CD8-positive, alpha-beta memory T cell (primary cell): ENCODE results near the gene WDR81. TPM values are rescaled to one million over a fixed set of nuclear protein-coding genes. Genes with fewer than 3 reads are reported as not detected.

Experiments used
- CTCF ChIA-PET: fragments of 350-600 bp; sonication (Branson Sonifier 250); formaldehyde crosslinking; loops from one replicate; lab custom pipeline; 2021; ENCODE audit warnings: antibody characterized with exemption; lab: Charles Lee
- POLR2A ChIA-PET: fragments of 350-600 bp; sonication (Branson Sonifier 250); formaldehyde crosslinking; loops from one replicate; lab custom pipeline; 2021; ENCODE audit warnings: antibody characterized with exemption; lab: Charles Lee
- DNase-seq, 5 donors: peaks; one replicate each; pipeline versions ENCODE4 v3.0.0 to v3.0.0-alpha.2; 2020 to 2022; ENCODE audit warnings: mixed read lengths in 1 of 5
- H3K27ac ChIP-seq: one replicate; pipeline ENCODE4 v1.7.0; 2013; ENCODE audit warnings: low read depth, mild to moderate bottlenecking, low read length, moderate library complexity
- H3K27me3 ChIP-seq: 2 replicates; pipeline ENCODE4 v1.7.0; 2013; ENCODE audit warnings: low read length, mild to moderate bottlenecking; ENCODE audit not compliant: insufficient read depth, poor library complexity, severe bottlenecking
- H3K36me3 ChIP-seq: 2 replicates; pipeline ENCODE4 v1.7.0; 2013; ENCODE audit warnings: mild to moderate bottlenecking, low read length, moderate library complexity; ENCODE audit not compliant: insufficient read depth
- H3K4me1 ChIP-seq: 2 replicates; pipeline ENCODE4 v1.7.0; 2013; ENCODE audit warnings: mild to moderate bottlenecking, low read length, moderate library complexity; ENCODE audit not compliant: insufficient read depth
- H3K4me3 ChIP-seq: 2 replicates; pipeline ENCODE4 v1.7.0; 2013; ENCODE audit warnings: mild to moderate bottlenecking, low read length
- H3K9me3 ChIP-seq: 2 replicates; pipeline ENCODE4 v1.7.0; 2013; ENCODE audit warnings: mild to moderate bottlenecking, low read length
- H3K27ac Mint-ChIP-seq, 8 donors: one replicate each; pipeline ENCODE4 v1.8.0; 2020 to 2021; ENCODE audit warnings: mixed read lengths in 8 of 8, mild to moderate bottlenecking in 6 of 8, inconsistent platforms in 3 of 8, moderate library complexity in 3 of 8
- H3K27me3 Mint-ChIP-seq, 2 donors: one replicate each; pipeline ENCODE4 v1.8.0; 2020 to 2021; ENCODE audit warnings: mixed read lengths in 2 of 2, mild to moderate bottlenecking in 1 of 2, moderate library complexity in 1 of 2
- H3K36me3 Mint-ChIP-seq, 3 donors: one replicate each; pipeline ENCODE4 v1.8.0; 2020 to 2021; ENCODE audit warnings: mixed read lengths in 3 of 3, inconsistent platforms in 1 of 3, mild to moderate bottlenecking in 1 of 3
- H3K4me1 Mint-ChIP-seq, 3 donors: one replicate each; pipeline ENCODE4 v1.8.0; 2020 to 2021; ENCODE audit warnings: mixed read lengths in 3 of 3, inconsistent platforms in 1 of 3, mild to moderate bottlenecking in 1 of 3
- H3K4me3 Mint-ChIP-seq, 7 donors: one replicate each; pipeline ENCODE4 v1.8.0; 2020 to 2021; ENCODE audit warnings: mixed read lengths in 7 of 7, mild to moderate bottlenecking in 6 of 7, moderate library complexity in 4 of 7, inconsistent platforms in 2 of 7
- H3K9me3 Mint-ChIP-seq, 5 donors: one replicate each; pipeline ENCODE4 v1.8.0; 2020 to 2022; ENCODE audit warnings: mixed read lengths in 5 of 5, mild to moderate bottlenecking in 3 of 5, moderate library complexity in 2 of 5, inconsistent platforms in 1 of 5
- polyA plus RNA-seq: library from polyadenylated mRNA; unstranded; fragments of 300-500 nt; fragmentation: Illumina TruSeq; gene quantifications from one replicate; pipeline ENCODE4 v1.2.3, GENCODE V29; 2021
- total RNA-seq, 2 experiments: library from RNA; stranded (reverse); gene quantifications; one replicate each; pipeline ENCODE4 v1.2.3, GENCODE V29; 2021

WDR81 gene
- total and polyA plus RNA-seq, 3 experiments from 2014 or later, result 20.4 to 23.7 (median 21.1) TPM

DNA sequence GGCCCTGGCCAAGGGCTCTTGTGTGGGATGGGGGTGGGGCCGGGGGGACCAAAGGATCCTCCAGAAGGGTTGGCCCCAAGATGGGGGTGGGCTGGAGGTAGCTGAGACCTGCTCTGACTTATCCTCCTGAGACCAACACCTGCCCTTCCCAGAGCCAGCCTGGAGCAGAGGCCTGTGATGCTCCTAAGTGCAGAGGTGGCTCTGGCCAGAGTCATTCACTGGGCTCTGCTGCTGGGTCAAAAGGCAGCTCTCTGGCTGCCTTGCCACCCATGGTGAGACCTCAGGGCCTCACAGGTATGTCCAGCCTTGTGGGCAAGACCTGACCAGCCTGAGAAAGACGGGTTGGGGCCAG, 18.6 kb downstream of the WDR81 start:
- ChIA-PET CTCF (interaction anchor here (0.5 kb wide), 1 partner anchor 21 kb away, joined by 3 read pairs; no protein-coding TSS in a partner anchor), POLR2A (no interaction called here)
- Histone ChIP-seq H3K27ac (no peak overlapping the region), H3K27me3 (no peaks in the 10 kb centered on the region), H3K4me3 (no peak overlapping the region), H3K4me1 (no peaks in the 10 kb centered on the region), H3K36me3 (no peaks in the 10 kb centered on the region), H3K9me3 (no peaks in the 10 kb centered on the region)
- H3K27me3 Mint-ChIP-seq, result no peaks in the 10 kb centered on the region
- no peak for DNase-seq
- H3K9me3 Mint-ChIP-seq, result no peaks in the 10 kb centered on the region
- peaks cover 0 to 2% (median 0%) of the 10 kb centered on the region in 3 donors for H3K36me3 Mint-ChIP-seq
- no peak overlapping the region for H3K4me3 Mint-ChIP-seq
- H3K4me1 Mint-ChIP-seq, result no peaks in the 10 kb centered on the region
- H3K27ac Mint-ChIP-seq, result no peak overlapping the region

- H3K9me3 ChIP-seq, result no peaks in the 10 kb centered on the region
- H3K36me3 Mint-ChIP-seq, result no peaks in the 10 kb centered on the region
- H3K27me3 Mint-ChIP-seq, result no peaks in the 10 kb centered on the region
- CTCF ChIA-PET, result no interaction called here
- no peak for DNase-seq
- no peaks in the 10 kb centered on the region for H3K27me3 ChIP-seq
- H3K9me3 Mint-ChIP-seq, result no peaks in the 10 kb centered on the region
- no peak overlapping the region for H3K27ac ChIP-seq
- H3K4me3 Mint-ChIP-seq, result no peak overlapping the region
- no peaks in the 10 kb centered on the region for H3K36me3 ChIP-seq
- H3K4me3 ChIP-seq, result no peak overlapping the region
- no peaks in the 10 kb centered on the region for H3K4me1 Mint-ChIP-seq
- POLR2A ChIA-PET, result no interaction called here
- H3K4me1 ChIP-seq, result no peaks in the 10 kb centered on the region
- peak overlapping the region in 1 of 8 donors; percentile 78 for H3K27ac Mint-ChIP-seq
Observed at GRCh38 chr17:1744551-1745512, 20.3 kb downstream of the WDR81 start.

DNA sequence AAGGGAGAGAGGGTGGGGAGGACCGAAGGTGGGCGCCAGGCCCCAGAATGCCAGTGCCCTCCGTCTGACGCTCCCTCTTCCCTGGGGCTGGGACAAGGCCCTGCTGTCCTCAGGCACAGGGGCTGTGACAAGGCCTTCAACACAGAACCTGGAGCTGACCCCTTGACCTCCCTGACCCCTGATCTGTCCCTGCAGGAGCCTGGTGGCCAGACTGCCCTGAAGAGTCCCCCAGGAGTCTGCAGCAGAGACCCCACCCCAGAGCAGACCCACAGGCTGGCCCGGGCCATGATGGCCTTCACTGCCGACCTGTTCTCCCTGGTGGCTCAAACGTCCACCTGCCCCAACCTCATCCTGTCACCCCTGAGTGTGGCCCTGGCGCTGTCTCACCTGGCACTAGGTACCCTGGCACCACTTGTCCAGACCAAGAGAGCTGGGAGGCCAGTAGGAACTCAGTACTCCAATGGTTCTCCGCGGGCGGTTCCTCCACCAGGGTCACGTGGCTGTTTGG, 21.1 kb downstream of the WDR81 start:
- no peaks in the 10 kb centered on the region for H3K36me3 ChIP-seq
- Mint-ChIP-seq H3K27ac (no peak overlapping the region), H3K4me1 (no peaks in the 10 kb centered on the region), H3K36me3 (no peaks in the 10 kb centered on the region), H3K9me3 (no peaks in the 10 kb centered on the region), H3K4me3 (no peak overlapping the region), H3K27me3 (no peaks in the 10 kb centered on the region)
- CTCF ChIA-PET, result no interaction called here
- H3K9me3 ChIP-seq, result no peaks in the 10 kb centered on the region
- no peak overlapping the region for H3K27ac ChIP-seq
- POLR2A ChIA-PET, result no interaction called here
- H3K4me3 ChIP-seq, result no peak overlapping the region
- no peaks in the 10 kb centered on the region for H3K4me1 ChIP-seq
- no peak for DNase-seq
- H3K27me3 ChIP-seq, result no peaks in the 10 kb centered on the region

- H3K4me1 Mint-ChIP-seq, result no peaks in the 10 kb centered on the region
- no peak overlapping the region for H3K27ac Mint-ChIP-seq
- H3K27me3 ChIP-seq, result no peaks in the 10 kb centered on the region
- H3K36me3 ChIP-seq, result no peaks in the 10 kb centered on the region
- no peak overlapping the region for H3K27ac ChIP-seq
- H3K4me3 ChIP-seq, result no peak overlapping the region
- H3K9me3 Mint-ChIP-seq, result no peaks in the 10 kb centered on the region
- H3K4me1 ChIP-seq, result no peaks in the 10 kb centered on the region
- H3K36me3 Mint-ChIP-seq, result no peaks in the 10 kb centered on the region
- POLR2A ChIA-PET, result no interaction called here
- DNase-seq, result no peak
- no peaks in the 10 kb centered on the region for H3K9me3 ChIP-seq
- CTCF ChIA-PET, result no interaction called here
- no peak overlapping the region for H3K4me3 Mint-ChIP-seq
- no peaks in the 10 kb centered on the region for H3K27me3 Mint-ChIP-seq
Observed at GRCh38 chr17:1746975-1747543, 22.6 kb downstream of the WDR81 start.

DNA sequence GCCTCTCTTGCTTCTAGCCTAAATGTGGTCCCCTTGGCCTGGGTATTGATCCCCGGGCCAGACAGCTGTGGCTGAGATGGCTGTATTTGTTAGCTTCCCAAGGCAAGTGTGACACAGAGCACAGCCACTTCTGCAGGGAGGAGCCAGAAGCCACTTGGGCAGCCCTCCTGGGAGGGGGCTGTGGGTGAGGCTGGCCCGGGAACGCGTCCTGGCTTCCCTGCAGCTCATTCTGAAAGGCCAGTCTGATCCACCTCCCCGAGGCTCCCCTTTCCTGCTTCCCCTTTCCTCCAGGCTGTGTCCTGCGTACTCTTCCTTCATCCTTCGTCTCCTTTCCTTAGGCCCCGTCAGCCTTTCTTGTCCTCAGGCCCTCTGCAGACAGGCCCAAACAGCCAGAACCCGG, 26.1 kb downstream of the WDR81 start:
- POLR2A ChIA-PET, result no interaction called here
- H3K9me3 ChIP-seq, result no peaks in the 10 kb centered on the region
- H3K9me3 Mint-ChIP-seq, result no peaks in the 10 kb centered on the region
- no peaks in the 10 kb centered on the region for H3K27me3 Mint-ChIP-seq
- DNase-seq, result no peak
- H3K36me3 ChIP-seq, result no peaks in the 10 kb centered on the region
- no peaks in the 10 kb centered on the region for H3K4me1 Mint-ChIP-seq
- CTCF ChIA-PET, result interaction anchor here (0.6 kb wide), 1 partner anchor 42 kb away, joined by 6 read pairs; no protein-coding TSS in a partner anchor
- H3K4me1 ChIP-seq, result no peaks in the 10 kb centered on the region
- H3K27ac ChIP-seq, result no peak overlapping the region
- no peak overlapping the region for H3K27ac Mint-ChIP-seq
- no peaks in the 10 kb centered on the region for H3K27me3 ChIP-seq
- H3K36me3 Mint-ChIP-seq, result no peaks in the 10 kb centered on the region
- no peak overlapping the region for H3K4me3 Mint-ChIP-seq
- no peak overlapping the region for H3K4me3 ChIP-seq

DNA sequence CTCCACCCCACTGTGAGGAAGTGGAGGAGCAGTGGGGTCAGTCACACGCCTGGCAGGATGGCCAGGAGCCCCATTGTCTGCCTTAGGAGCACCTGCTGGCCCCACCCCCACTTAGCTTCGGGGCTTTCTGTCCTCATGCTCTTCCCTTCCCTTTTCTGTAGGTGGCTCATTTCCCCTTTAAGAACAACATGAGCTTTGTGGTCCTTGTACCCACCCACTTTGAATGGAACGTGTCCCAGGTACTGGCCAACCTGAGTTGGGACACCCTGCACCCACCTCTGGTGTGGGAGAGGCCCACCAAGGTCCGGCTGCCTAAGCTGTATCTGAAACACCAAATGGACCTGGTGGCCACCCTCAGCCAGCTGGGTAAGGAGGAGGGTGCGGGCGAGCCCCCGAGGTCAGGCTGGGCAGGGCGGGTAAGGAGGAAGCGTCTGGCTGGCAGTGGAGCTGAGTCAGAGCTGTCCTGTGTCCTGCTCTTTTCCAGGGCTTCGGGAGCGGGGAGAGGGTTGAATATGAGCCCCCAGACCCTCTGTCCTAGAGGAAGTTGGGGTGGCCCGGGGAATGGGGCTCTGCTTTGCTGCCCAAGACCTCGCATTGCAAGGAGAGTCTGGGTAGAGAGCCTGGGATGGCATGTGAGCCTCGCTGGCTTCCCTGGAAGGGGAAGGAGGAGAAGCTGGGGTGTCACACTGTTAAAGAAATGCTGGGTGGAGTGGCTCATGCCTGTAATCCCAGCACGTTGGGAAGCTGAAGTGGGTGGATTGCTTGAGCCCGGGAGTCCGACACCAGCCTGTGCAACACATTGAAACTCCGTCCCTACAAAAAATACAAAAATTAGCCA, 28.1 kb downstream of the WDR81 start:
- Mint-ChIP-seq H3K9me3 (no peaks in the 10 kb centered on the region), H3K4me3 (no peak overlapping the region), H3K27ac (peak overlapping the region in 3 of 8 donors; percentile 17 to 73 (median 47)), H3K27me3 (peaks cover 0 to 4% of the 10 kb centered on the region in 2 donors), H3K4me1 (no peaks in the 10 kb centered on the region), H3K36me3 (no peaks in the 10 kb centered on the region)
- Histone ChIP-seq H3K9me3 (no peaks in the 10 kb centered on the region), H3K27ac (no peak overlapping the region), H3K4me3 (no peak overlapping the region), H3K27me3 (no peaks in the 10 kb centered on the region), H3K4me1 (no peaks in the 10 kb centered on the region), H3K36me3 (no peaks in the 10 kb centered on the region)
- ChIA-PET POLR2A (no interaction called here), CTCF (interaction anchor here (1.4 kb wide), 1 partner anchor 32 kb away, joined by 3 read pairs; no protein-coding TSS in a partner anchor)
- DNase-seq, result no peak

DNA sequence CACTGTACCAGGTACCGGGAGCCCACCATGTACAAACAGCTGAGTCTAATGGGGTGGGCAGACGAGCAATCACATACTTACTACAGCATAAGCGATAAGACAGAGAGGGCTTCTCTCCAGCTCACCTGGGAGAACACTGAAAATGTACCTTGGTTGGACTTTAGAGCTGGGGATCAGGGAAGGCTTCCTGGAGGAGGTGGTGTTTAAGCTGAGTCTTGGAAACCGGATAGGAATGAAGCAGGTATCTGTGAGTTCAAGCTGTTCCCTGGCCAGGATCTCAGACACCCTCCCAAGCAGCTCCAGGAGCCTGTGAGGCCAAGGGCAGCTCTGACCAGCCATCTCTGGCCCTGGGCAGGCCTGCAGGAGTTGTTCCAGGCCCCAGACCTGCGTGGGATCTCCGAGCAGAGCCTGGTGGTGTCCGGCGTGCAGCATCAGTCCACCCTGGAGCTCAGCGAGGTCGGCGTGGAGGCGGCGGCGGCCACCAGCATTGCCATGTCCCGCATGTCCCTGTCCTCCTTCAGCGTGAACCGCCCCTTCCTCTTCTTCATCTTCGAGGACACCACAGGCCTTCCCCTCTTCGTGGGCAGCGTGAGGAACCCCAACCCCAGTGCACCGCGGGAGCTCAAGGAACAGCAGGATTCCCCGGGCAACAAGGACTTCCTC, 29.4 kb downstream of the WDR81 start:
- Mint-ChIP-seq H3K27me3 (peaks cover 1 to 8% of the 10 kb centered on the region in 2 donors), H3K9me3 (no peaks in the 10 kb centered on the region), H3K4me3 (no peak overlapping the region), H3K36me3 (no peaks in the 10 kb centered on the region), H3K27ac (peak overlapping the region in 1 of 8 donors; percentile 79), H3K4me1 (peaks cover 0 to 3% (median 0%) of the 10 kb centered on the region in 3 donors)
- Histone ChIP-seq H3K36me3 (no peaks in the 10 kb centered on the region), H3K4me3 (no peak overlapping the region), H3K27ac (no peak overlapping the region), H3K9me3 (no peaks in the 10 kb centered on the region), H3K27me3 (no peaks in the 10 kb centered on the region), H3K4me1 (no peaks in the 10 kb centered on the region)
- ChIA-PET POLR2A (no interaction called here), CTCF (no interaction called here)
- no peak for DNase-seq
